ENCODE data around the gene CAMKMT. TPM values are rescaled to one million over a fixed set of nuclear protein-coding genes. Genes with fewer than 3 reads are reported as not detected.
"Not testable (repeated sequence)": the region's sequence is repeated elsewhere in the genome, so short reads cannot be mapped to it uniquely, and the experiment has no call there.

Gene CAMKMT
- total RNA-seq, 1 donor from 2014 or later: 20.0 TPM

DNA sequence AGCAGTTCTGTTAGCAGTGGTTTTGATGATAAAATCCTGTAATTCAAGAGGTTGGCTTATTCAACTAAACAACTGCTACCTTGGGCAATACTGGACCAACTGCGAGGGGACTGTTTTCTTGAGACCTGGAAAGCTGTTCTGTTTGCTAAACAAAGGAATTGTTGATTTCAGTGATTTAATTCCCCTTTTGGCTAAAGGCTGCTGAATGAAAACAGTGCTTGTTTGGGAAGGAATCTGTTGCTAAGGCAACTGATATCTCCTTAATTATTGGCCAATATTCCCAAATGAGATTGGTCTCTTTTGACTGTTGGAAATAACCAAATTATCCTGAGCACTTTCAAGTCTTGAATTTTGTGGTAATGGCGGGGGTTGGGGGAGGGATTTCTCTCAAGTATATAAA, 136.8 kb downstream of the CAMKMT start:
- no peak for DNase-seq (ENCODE audit: low spot score)

DNA sequence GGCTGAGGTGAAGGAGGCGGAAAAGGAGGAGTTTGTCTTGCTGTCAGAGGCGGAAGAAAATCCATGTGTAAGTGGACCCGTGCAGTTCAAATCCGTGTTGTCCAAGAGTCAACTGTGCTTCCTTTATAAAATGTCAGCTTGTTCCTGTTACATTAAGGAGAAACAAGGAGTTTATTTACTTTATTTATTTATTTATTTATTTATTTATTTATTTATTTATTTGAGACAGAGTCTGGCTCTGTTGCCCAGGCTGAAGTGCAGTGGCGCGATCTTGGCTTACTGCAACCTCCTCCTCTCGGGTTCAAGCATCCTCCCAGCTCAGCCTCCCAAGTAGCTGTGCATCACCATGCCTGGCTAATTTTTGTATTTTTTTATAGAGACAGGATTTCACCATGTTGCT, 143.9 kb downstream of the CAMKMT start:
- not testable (repeated sequence) for DNase-seq (ENCODE audit: low spot score)

DNA sequence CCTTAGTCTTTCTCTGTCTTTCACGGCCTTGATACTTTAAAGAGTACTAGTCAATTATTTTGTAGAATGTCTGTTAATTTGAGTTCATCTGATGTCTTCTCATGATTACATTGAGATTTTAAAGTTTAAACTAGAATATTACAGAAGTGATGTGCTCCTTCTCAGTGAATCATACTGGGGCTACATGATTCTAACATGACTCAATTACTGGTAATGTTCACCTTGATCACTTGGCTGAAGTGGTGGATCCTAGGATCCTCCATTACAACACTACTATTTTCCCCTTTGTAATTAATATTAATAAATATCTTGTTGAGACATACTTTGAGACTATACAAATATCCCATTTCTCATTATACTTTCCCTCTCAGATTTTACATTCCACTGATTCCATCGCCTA, 148.5 kb downstream of the CAMKMT start:
- no peak for DNase-seq (ENCODE audit: low spot score)

DNA sequence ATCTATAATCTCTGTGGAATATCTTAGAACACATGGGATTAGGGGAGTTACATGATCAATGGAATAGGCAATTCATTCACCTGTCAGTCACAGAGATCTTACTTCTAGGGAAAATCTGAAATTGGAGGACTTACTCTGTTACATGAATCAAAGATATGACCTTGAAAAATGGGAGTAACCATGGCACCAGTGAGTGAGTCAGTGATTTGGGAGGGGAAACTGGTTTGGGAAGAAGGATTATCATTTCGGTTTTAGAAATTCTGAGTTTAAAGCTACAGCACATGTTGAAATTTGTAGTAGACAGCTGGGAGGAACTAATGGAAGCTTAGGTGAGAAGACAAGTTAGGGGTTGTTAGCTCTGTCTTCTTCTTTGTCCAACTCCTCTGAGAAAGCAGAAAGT, 153.7 kb downstream of the CAMKMT start:
- no peak for DNase-seq (ENCODE audit: low spot score)

DNA sequence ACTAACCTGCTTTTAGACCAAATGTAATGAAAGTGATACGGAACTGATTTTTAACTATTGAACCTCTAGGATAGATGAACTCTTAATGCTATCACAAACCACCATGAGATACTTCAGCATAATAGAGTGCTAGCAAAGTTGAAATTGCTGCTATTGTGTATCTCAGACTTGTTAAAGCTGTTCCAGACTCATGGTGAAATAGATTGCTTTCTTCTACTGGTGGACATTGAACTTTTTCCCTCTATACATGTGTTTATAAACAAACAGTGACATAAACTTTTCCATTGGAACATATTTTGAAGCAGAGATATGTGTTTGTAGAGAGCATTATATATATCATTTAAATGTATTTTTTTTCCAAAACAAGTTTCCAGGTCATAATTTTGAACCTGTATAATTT, 157.3 kb downstream of the CAMKMT start:
- no peak for DNase-seq (ENCODE audit: low spot score)

DNA sequence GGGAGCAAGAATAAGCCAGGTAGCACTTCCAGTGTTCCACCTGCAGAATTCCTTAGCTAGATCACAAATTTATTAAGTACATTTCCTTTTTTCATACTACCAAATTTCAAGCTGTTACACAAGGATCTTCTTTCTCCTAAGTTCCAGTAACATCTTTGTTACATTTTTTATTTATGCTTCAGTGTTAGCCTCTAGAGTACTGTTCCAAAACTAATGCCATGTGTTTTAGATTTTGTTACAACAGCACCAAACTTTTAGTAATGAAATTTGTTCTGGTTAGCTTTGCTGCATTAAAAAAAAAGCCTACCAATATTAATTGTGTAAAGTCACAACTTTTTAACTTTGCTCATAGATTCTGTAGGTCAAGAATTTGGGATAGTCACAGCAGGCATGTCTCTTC, 161.1 kb downstream of the CAMKMT start:
- no peak for DNase-seq (ENCODE audit: low spot score)

DNA sequence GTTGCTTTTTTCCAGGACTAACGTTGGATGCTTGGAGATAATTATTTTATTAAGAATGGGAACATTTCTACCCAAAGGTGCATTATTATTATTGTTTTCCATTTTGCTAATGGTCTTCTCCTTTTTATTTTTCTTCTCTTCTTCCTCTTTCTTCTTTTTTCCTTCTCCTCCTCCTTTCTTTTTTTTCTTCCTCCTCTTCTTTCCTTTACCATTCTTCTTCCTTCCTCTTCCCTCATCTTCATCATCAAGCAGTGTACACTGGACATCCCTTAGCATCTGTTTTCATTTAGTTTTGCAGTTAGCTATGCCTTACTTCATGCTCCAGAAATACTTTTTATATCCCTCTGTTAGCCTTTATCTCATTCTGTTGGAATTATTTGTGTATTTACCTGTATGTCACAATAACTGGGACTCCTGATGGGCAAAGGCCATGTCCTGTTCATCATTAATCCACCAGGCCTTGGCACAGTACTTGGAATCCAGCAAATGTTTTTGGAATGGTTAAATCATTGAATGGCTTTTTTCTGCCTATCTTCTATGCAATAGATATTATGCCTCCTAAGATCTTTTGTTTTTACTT, 162.7 kb downstream of the CAMKMT start:
- no peak for DNase-seq (ENCODE audit: low spot score)

DNA sequence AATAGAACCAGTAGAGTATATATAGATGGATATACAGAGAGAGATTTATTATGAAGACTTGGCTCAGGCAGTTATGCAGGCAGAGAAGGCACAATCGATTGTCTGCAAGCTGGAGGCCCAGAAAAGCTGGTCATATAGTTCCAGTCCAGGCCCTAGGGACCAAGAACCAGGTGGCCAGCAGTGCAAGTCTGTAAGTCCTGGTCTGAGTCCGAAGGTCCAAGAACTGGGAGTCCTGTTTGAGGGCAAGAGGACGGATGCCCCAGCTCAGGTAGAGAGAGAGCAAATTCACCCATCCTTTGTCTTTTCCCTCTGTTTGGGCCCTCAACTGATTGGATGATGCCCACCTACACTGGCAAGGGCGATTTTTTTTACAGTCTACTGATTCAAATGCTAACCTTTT, 164.6 kb downstream of the CAMKMT start:
- DNase-seq (ENCODE audit: low spot score): no peak

DNA sequence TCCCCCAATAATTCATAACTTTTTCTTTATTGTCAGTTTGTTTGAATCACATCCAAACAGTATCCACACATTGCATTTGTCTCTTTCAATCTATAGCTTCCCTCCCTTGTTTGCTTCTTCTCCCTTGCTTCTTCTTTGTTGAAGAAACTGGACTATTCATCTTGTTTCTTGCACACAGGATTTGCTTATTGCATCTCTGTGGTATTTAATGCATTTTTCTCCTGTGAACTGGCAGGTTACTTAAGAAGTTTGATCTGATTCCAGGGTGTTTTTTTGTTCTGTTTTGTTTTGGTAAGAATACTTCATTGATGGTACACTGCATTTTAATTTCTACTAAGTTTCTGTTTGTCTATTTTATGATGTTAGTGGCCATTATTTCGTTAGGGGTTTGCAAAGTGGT, 166.8 kb downstream of the CAMKMT start:
- no peak for DNase-seq (ENCODE audit: low spot score)

DNA sequence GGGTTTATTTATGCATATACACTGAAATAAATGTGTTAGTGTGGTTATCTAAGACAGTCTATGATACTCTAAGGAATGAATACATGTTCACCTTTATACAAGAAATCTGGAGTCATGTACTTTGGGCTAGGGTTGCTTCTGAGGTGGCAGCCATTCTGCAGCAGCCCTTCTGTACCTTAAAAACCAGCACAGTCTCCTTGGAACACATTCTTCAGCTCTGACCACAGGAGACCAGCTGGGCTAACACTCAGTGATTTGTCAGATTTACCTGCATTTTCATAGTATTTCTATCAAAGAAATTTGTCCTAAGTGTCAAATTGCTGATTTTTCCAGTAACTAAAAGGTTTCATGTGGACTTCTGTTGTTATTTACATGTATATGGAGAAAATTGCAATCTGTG, 167.7 kb downstream of the CAMKMT start:
- DNase-seq (ENCODE audit: low spot score): no peak

DNA sequence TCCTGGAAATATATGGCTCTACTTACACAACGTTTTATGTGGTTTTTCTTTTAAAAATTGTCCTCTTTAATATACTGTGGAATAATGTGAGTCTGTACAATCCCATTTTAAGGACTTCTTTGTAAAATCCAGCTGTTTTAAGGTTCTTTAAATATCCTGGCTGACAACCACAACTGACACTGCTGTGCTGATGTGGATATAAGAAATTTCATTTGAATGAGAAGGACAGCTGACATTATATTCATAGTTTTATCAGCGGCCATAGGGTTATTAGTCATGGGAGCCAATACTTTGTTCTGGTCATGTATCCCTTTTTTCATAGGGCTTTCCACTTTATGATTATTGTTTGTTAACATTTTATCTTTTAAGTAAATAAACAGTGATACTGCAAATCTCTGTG, 169.5 kb downstream of the CAMKMT start:
- no peak for DNase-seq (ENCODE audit: low spot score)

DNA sequence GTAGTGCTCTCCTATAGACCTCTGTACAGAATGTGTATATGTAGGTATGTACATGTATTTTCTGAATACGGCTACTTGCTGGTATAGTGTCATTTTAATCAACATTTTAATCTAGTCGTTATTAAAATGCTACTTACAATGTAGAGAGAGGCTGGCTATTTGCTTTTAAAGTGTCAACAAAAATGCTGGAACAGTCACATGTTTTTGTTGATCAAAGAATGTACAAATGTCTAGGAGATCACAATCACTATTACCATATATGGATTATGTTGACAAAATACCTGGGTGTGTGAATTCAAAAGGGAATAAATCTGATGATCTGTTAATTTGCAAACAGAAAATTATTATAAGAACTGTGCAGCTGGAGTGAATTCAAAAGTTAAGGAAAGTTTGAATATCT, 170.3 kb downstream of the CAMKMT start:
- no peak for DNase-seq (ENCODE audit: low spot score)

DNA sequence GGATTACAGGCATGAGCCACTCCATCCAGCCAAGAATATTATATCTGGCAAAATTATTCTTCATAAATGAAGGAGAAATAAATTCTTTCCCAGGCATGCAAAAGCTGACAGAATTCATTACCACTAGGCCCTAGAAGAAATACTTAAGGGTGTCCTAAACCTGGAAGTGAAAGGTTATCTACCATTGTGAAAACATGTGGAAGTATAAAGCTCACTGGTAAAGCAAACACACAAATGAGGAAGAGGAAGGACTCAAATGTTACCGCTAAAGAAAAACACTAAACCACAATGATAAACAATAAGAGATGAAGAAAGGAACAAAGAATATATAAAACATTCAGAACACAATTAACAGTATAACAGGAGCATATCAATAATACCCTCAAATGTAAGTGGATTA, 171.8 kb downstream of the CAMKMT start:
- no peak for DNase-seq (ENCODE audit: low spot score)

DNA sequence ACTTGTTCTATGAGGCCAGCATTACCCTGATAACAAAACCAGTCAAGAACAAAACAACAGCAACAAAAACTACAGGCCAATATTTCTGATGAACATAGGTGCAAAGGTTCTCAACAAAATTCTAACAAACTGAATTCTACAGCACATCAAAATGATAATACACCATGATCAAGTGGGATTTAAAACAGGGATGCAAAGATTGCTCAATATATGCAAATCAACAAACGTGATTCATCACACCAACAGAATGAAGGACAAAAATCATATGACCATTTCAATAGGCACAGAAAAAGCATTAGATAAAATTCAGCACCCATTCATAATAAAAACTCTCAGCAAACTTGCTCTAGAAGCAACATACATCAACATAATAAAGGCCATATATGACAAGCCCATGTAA, 173.6 kb downstream of the CAMKMT start:
- DNase-seq (ENCODE audit: low spot score): no peak

DNA sequence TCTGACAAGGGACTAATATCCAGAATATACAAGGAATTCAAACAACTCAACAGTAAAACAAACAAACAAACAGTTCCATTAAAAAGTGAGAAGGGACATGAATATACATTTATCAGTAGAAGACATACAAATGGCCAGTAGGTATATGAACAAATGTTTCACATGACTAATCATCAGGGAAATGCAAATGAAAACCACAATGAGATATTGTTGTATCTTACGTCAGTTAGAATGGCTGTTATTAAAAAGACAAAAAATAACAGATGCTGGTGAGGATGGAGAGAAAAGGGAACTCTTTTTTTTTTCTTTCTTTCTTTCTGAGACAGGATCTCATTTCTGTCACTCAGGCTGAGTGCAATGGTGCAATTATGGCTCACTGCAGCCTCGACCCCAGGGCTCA, 175.5 kb downstream of the CAMKMT start:
- no peak for DNase-seq (ENCODE audit: low spot score)

DNA sequence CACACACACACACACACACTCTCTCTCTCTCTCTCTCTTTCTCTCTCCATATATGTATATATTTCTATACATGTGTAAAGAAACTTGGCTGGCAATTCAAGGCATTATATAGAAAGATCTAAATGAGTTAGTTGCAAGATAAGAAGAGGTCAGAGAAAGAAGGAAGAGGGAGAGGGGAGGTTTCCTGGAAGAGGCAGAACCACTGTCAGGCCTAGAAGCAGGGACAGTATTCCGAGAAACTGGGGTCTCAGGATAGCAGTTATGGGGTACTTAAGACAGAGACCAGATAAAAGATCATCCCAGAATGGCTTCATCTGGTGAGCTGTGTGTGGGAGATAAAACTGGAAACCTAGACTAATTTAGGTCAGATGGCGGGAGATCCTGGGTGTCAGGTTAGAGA, 180.8 kb downstream of the CAMKMT start:
- no peak for DNase-seq (ENCODE audit: low spot score)

DNA sequence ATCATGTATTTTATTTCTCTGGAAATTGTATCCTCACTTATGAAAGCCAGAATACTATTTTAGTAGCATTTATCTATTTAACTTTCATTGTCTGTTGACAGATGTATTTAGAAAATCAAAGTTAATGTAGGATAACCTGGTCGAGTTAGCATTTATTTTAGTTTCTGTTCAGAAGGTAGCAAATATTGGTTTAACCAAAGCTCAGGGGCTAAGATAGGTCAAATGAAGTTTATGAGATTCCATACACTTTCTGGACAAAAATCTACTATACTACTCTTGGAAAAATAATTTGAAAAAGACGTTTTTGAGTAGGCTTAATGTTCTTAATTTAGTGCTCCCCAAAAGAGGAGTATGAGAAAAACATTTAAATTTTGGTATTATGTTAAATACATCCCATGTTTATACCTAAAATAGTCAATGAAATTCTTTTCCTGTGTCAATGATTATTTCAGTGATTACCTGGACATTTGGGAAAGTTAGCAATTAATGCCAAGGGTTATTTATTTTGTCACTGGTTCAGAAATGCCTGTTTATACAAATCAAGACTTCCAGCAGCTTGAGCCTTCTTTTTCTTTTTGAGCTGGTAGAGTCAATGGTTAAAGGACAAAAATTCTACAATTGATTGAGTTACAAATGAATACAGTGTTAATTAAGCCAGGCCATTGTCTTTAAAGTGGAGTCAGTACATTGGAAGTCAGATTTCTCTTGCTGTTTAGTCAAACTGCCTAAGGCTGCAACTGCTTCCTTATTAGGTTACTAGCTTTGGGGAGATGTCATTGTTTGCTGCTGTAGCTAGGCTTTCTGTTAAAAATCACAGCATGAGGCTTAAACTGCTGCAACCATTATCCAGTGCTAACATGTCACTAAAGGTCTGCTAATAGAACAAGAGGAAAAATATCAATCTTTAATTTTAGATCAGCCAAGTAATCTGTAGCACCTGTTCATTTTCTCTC, 182.3 kb downstream of the CAMKMT start:
- DNase-seq (ENCODE audit: low spot score): no peak

DNA sequence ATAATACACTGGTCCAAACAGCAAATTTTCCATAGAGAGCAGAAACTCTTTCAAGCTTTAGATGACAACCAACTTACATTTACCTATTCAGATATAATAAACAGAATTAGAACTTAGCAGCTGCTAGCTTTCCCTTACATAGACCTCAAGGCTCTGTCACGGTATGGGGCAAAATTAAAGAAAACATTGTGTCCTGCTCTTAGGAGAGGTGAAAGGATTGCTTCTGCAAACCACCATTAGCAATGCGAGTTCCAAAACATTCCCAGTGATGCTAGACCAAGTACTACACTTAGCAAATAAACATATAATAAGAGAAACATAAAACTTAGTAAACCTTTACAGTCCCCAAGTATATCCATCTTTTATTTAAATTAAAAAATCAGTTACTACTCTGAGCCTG, 183.3 kb downstream of the CAMKMT start:
- no peak for DNase-seq (ENCODE audit: low spot score)

DNA sequence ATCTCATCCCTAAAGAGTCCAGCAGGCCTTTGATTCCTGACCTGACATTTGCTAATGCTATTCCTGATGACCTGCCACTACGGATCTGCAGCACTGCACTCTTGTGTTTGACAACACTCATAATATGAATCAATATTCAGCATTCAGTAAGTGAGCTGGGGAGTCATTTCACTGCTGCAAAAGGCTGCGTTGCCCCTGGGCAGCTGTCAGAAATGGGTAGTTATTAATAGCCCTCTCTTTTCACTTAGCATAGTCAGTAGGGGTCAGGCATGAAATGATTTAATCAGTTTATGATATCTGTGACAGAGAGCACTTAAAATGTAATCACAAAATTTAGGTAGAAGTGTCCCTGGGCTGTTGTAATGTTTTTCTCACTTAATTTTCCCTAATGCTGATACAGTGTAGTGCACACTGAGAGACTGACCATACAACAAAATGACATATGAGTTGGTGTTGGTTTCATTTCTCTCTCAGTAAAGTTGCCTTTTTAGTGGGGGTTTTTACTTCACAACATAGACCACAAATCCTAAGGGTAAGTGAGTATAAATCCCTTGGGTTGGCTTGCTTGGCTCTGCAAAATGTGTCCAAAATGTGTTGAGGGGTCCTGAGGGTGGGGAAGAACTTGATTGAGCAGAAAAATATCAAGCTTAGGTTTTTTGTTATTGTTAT, 184.8 kb downstream of the CAMKMT start:
- DNase-seq (ENCODE audit: low spot score): no peak

DNA sequence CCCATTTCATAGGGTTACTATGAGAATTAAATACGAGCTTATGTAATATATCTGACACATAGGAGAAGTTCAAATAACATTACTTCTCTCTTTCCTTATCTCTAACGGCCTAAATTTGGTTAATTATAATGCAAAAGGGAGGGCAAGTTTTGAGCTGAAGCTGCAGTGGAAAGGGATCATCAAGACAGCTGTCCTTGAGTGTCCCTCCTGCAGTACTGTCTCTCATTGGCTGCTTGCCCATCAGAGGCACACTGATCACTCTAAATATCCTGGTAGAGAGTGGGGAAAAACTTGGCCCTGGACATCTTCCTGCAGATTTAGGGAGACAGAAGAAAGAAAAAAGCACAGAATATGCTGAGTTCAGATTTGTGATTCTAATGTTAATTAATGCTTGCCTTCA, 186.0 kb downstream of the CAMKMT start:
- DNase-seq (ENCODE audit: low spot score): no peak

DNA sequence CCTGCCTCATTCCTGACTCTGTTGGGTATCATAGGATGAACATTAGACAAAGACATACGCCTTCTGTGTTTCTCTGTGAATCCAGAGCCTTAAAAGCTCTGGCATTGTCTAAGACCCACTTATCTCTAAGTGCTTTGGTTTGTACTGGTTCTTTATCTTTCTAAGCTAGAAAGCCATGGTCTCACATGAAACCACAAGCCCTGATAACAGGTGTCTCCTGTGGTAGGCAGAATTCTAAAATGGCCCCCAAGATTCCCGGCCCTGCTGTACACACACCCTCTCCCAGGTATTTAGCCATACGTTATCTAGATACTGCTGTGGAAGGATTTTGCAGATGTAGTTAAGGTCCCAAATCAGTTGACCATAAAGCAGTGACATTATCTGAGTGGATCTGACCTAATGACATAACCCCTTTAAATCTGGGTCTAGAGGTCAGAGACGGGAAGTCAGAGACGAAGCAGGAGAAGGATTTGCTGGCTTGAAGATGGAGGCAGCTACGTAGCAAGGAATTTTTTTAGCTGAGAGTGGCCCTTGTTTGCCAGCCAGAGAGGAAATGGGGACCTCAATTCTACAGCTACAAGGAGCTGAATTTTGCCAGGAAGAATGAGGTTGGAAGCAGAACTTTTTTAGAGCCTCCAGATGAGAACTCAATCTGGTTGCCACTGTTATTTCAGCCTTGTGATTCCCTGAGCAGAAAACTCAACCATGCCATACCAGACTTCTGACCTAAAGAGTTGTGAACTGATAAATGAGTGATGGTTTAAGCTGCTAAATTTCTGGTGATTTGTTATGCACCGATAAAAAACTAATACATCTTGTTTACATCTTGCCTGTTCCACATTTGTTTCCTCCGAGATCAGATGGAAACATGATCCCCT, 186.7 kb downstream of the CAMKMT start:
- DNase-seq (ENCODE audit: low spot score): no peak

DNA sequence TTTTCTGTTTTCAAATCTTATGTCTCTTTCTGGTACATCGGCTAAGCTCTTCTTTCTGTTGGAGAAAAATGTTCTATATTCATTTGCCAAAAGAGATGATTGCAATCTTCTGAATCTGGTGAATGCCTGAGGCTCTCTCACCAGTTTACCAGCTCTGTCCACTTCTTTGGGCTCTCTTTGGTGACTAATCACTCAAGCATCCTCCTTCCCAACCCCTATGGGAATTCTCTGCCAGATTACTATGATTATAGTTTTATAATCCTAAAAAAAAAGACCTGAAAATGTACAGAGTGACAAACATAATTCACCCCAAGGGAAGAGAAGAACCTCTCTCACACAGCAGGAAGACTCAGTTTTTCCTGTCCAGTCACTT, 187.3 kb downstream of the CAMKMT start:
- peak; percentile 13 for DNase-seq (ENCODE audit: low spot score)
